DMS53 treated with DMSO at 0.1 percent for 48 hours (cell line): Measurements from ENCODE around the gene UGP2.
"Not testable (repeated sequence)": the region's sequence is repeated elsewhere in the genome, so short reads cannot be mapped to it uniquely, and the experiment has no call there.

ENCODE experiments used
- DNase-seq: peaks from one replicate; lab custom pipeline; 2025; ENCODE audit not compliant: unreplicated experiment; lab: John Stamatoyannopoulos, UW

Gene UGP2

GRCh38 chr2:63890678-63891077, 49.0 kb downstream of the UGP2 start:
- DNase-seq: no peak

- no peak for DNase-seq
Measured at GRCh38 chr2:63891488-63892030, 49.9 kb downstream of the UGP2 start.

- no peak for DNase-seq
Measured at GRCh38 chr2:63893163-63893562, 51.5 kb downstream of the UGP2 start.

- DNase-seq: no peak
Measured at GRCh38 chr2:63894167-63894566, 52.5 kb downstream of the UGP2 start.

GRCh38 chr2:63898839-63899238, 57.1 kb downstream of the UGP2 start:
- no peak for DNase-seq

GRCh38 chr2:63899639-63900038, 57.9 kb downstream of the UGP2 start:
- DNase-seq: no peak

GRCh38 chr2:63902149-63902548, 60.5 kb downstream of the UGP2 start:
- DNase-seq: no peak

GRCh38 chr2:63903003-63903402, 61.3 kb downstream of the UGP2 start:
- DNase-seq: no peak

GRCh38 chr2:63914311-63914710, 72.6 kb downstream of the UGP2 start:
- no peak for DNase-seq

GRCh38 chr2:63926815-63927214, 85.1 kb downstream of the UGP2 start:
- DNase-seq: no peak

- not testable (repeated sequence) for DNase-seq
Measured at GRCh38 chr2:63932104-63932503, 90.4 kb downstream of the UGP2 start.
